Posterior cingulate gyrus (tissue), 11 donors: ENCODE data around the gene FBXL19.

Experiments used
- DNase-seq, 10 donors: peaks; one replicate each; pipeline versions ENCODE4 v3.0.0 to v3.0.0-alpha.2; 2020 to 2021; ENCODE audit warnings: mixed read lengths in 3 of 10
- intact Hi-C: fragments of 100-400 bp; cut with DNase I; formaldehyde crosslinking; loops from one replicate; pipeline ENCODE4 v1.15.1; 2023

FBXL19 gene

DNA sequence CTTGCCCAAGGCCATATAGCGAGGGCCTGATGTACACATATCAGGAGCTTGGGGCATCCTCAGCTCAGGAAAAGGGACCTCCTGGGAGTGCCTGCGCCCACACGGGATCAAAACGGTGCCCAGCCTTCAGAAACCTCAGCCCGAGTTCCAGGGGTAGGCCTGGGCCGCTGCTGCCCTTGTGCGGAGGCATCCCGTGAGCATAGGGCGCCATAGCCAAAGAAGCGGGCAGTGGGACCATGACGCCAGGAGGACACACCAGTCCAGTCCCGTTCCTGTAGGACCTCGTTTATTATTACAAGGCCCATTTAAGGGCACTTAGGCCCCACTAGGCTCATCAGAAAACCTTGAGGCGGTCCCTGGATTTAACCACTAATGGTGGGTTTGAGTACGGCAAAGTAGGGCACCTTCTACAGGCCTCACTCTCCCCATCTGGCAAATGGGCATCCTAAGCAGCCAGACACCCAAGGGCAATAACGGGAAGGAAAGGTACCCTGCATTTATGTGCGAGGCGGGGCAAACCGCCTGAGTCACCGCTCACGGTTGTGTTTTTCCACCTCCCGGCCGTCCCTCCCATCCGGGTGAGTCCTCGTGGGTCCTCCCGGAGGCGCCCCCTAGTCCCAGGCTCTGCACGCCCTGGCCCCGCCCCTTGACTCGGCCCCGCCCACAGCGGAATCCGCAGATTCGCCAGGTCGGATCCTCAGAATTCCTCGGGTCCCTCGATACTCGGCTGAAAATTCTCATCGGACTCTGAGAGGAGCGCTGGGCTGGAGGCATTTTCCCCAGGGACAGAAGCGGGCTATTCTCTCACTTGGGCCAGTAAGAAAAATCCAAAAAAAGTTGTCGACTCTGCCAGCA lies 33.5 kb downstream of the FBXL19 start:
- peak; percentile 68 to 97 (median 78) for DNase-seq
- intact Hi-C loops: loop anchor here (5.0 to 10.0 kb wide), 4 partner anchors 498 to 908 kb away; partner anchors contain the start of genes ARMC5 and RUSF1

- peak; percentile 94 to 100 (median 97) for DNase-seq
- intact Hi-C loops: loop anchor here (5.0 to 10.0 kb wide), 4 partner anchors 497 to 907 kb away; partner anchors contain the start of genes ARMC5 and RUSF1
Observed at GRCh38 chr16:30957456-30958174, 34.2 kb downstream of the FBXL19 start, which contains the start of gene SETD1A. SETD1A (plus strand) TSS chr16:30957754; CDS start chr16:30958732, 978 bp downstream.

- DNase-seq: peak in 3 of 10 donors; percentile 14 to 88 (median 40)
- intact Hi-C loops: loop anchor here (5.0 to 10.0 kb wide), 4 partner anchors 496 to 906 kb away; partner anchors contain the start of genes ARMC5 and RUSF1
Observed at GRCh38 chr16:30958175-30959079, 35.1 kb downstream of the FBXL19 start.

DNA sequence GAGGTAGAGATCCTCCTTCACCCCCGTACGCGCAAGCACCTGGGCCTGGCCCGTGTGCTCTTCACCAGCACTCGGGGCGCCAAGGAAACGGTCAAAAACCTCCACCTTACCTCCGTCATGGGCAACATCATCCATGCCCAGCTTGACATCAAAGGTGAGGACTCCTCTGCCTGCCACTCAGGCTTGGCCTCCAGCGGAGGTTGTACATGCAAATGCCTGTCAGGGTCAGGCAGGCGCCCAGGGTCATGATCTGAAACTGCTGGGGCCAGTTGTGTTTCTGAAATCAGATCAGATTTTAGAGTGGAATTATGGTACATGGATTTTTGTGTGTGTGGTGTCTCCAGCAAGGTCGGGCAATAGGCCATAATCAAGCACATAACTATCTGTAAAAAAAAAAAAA lies 38.0 kb downstream of the FBXL19 start:
- peak in 1 of 10 donors; percentile 55 for DNase-seq

GRCh38 chr16:30963925-30964511 lies 40.6 kb downstream of the FBXL19 start:
- intact Hi-C loops: no loop called here
- peak in 1 of 10 donors; percentile 69 for DNase-seq

More for the DNA sequence above, 38.0 kb downstream of the FBXL19 start:
- intact Hi-C loops: no loop called here

- intact Hi-C loops: no loop called here
- DNase-seq: peak in 1 of 10 donors; percentile 64
Observed at GRCh38 chr16:30964574-30965226, 41.3 kb downstream of the FBXL19 start.

DNA sequence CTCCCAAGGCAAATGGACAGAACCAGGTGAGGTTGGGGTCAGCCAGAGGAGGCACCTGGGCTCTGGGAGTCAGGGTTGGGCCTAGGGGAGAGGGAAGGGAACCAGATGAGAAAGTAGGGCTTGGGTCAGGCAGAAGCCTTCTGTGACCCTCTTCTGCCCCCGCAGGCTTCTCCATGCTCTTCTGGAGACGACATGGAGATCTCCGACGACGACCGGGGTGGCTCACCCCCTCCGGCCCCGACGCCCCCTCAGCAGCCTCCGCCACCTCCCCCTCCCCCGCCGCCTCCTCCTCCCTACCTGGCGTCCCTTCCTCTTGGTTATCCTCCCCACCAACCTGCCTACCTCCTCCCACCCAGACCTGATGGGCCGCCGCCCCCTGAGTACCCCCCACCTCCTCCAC lies 42.1 kb downstream of the FBXL19 start:
- intact Hi-C loops: no loop called here
- peak in 1 of 10 donors; percentile 55 for DNase-seq

GRCh38 chr16:30966033-30966619 lies 42.8 kb downstream of the FBXL19 start:
- DNase-seq: peak in 1 of 10 donors; percentile 68
- intact Hi-C loops: no loop called here

DNA sequence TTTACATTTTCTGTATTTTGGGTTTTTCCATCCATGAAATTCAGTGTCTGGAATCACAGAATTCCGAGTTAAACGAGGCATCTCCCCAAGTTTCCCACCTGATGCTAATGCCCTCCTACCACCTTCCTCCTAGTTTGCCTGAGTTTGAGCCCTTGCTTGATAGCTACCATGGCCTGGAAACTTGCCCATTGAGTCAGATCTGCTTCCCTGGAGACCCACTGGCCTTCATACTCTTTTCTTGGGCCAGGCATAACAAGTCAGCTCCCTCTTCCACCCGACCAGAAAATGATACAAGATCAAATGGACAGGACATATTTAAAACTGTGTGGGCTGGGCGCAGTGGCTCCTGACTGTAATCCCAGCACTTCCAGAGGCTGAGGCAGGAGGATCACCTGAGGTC lies 44.4 kb downstream of the FBXL19 start:
- no peak for DNase-seq
- intact Hi-C loops: no loop called here

DNA sequence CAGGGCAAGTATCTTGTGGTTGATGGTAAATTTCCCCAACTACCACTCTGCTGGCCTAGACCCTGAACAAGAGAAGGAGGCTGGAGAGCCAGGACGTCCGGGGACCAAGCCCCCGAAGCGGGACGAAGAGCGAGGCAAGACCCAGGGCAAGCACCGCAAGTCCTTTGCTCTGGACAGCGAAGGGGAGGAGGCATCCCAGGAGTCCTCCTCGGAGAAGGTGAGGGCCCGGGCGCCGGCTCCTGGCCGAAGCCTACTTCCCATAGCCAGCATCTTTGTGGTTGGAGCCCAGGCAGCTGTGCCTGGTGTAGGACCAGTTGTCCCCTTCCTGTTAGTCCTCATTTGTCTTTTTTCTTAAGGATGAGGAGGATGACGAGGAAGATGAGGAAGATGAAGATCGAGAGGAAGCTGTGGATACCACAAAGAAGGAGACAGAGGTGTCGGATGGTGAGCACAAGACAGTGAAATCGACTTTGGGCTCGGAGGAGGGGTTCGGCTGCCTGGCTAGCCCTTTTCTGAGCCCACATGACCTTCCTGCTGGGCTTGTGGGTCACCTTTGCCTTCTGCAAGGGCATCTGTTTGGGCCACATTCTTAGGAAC lies 46.0 kb downstream of the FBXL19 start:
- no peak for DNase-seq
- intact Hi-C loops: no loop called here

GRCh38 chr16:30971298-30971697 lies 47.9 kb downstream of the FBXL19 start:
- no peak for DNase-seq
- intact Hi-C loops: no loop called here

GRCh38 chr16:30972872-30973271 lies 49.5 kb downstream of the FBXL19 start:
- intact Hi-C loops: no loop called here
- DNase-seq: no peak

DNA sequence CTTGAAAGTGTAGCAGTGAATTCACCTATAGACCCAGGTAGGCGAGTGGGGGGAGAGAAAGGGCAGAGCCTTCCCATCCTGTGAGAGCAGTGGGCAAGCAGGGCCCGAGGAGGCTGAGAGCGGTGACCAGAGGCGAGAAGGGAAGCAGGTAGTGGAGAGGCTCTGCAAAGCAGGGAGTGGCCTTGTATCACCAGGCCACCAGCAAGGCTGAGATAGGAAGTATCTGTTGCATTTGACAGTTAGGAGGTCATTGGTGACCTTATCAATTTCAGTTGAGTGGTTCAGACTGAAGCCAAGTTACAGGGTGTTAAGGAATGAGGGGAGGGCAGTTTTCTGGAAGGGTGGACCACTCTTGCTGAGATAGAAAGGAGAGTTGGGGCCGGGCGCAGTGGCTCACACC lies 51.0 kb downstream of the FBXL19 start:
- intact Hi-C loops: no loop called here
- DNase-seq: no peak

DNA sequence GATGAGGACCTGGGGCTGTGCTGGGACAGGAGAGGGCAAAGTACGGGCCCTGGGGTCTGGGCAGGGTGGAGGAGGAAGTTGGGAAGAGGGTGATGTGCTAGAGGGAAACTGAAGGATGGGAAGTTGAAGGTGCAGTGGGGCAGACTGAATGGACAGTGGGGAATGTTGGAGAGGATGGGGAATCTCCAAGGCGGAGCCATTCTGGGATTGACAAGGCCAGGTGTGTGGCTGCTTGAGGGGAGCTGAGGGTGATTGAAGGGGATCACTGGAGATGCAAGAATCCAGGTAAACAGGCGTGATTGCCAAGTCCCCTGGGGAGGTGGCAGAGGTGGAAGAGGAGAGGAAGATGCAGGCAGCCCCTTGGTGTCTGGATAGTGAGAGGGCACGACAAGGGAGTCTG lies 53.1 kb downstream of the FBXL19 start:
- no peak for DNase-seq
- intact Hi-C loops: no loop called here

- intact Hi-C loops: no loop called here
Observed at GRCh38 chr16:30977502-30977901, 54.1 kb downstream of the FBXL19 start.

GRCh38 chr16:30979170-30980022 lies 56.0 kb downstream of the FBXL19 start:
- intact Hi-C loops: no loop called here
- peak in 2 of 10 donors; percentile 64 to 79 for DNase-seq

More at GRCh38 chr16:30977502-30977901, 54.1 kb downstream of the FBXL19 start:
- DNase-seq: no peak

GRCh38 chr16:30980023-30980371 lies 56.6 kb downstream of the FBXL19 start:
- DNase-seq: peak in 1 of 10 donors; percentile 63
- intact Hi-C loops: no loop called here
